Pancreas (tissue), 10 donors: ENCODE results near the gene KXD1. TPM values are rescaled to one million over a fixed set of nuclear protein-coding genes. Genes with fewer than 3 reads are reported as not detected.
"Not testable (repeated sequence)": the region's sequence is repeated elsewhere in the genome, so short reads cannot be mapped to it uniquely, and the experiment has no call there.

ENCODE experiments used
- ATAC-seq, 4 donors: fragments of 200-7000 bp; cut with Tn5 transposase; one replicate each; pipeline versions ENCODE4 v1.8.0 to v1.9.1; 2020; ENCODE audit warnings: mild to moderate bottlenecking in 4 of 4, moderate library complexity in 4 of 4
- DNase-seq, 6 donors: peaks; one replicate each; pipeline ENCODE4 v3.0.0-alpha.2; 2020
- FAIRE-seq: peaks from 2 replicates; lab custom pipeline; 2012; peaks lifted over from hg19 to GRCh38; lab: Jason Lieb, UNC
- H3K27ac ChIP-seq, 4 donors: fragments of 200-600 bp; sonication (generic); 1 replicate in 3 of 4; 2 replicates in 1 of 4; pipeline versions ENCODE4 v1.5.0 to v1.8.0; 2020
- H3K27me3 ChIP-seq, 4 donors: fragments of 200-600 bp; one replicate each; pipeline ENCODE4 v1.8.0; 2021
- H3K36me3 ChIP-seq, 3 donors: fragments of 200-600 bp; sonication (generic) in 1 of 3; one replicate each; pipeline versions ENCODE4 v1.5.0 to v1.8.0; 2020 to 2021
- H3K4me1 ChIP-seq, 3 donors: fragments of 200-600 bp; one replicate each; pipeline ENCODE4 v1.8.0; 2021
- H3K4me3 ChIP-seq, 4 donors: fragments of 200-600 bp; sonication (generic) in 2 of 4; one replicate each; pipeline versions ENCODE4 v1.5.0 to v1.8.0; 2020 to 2021
- H3K9me3 ChIP-seq, 4 donors: fragments of 200-600 bp; one replicate each; pipeline ENCODE4 v1.8.0; 2021
- WGBS, 2 donors: extraction: QIAGEN DNeasy Blood & Tissue Kit; methylation state at CpG; one replicate each; pipeline ENCODE4 v1.1.7; 2013; 5-methylcytosine and 5-hydroxymethylcytosine counted together
- intact Hi-C, 3 donors: fragments of 100-400 bp; cut with DNase I; formaldehyde crosslinking; loops; one replicate each; pipeline versions ENCODE4 v1.11.1 to v1.14.2; 2022
- polyA plus RNA-seq, 2 donors: library from polyadenylated mRNA; stranded (reverse); fragments of 200-250 nt; gene quantifications; one replicate each; pipeline ENCODE4 v1.2.3, GENCODE V29; 2013
- total RNA-seq, 6 donors: library from RNA; stranded (reverse); fragmentation: NEBNext Ultra II Directional in 4 of 6; extraction: Animal tissue kit (Norgen Biotek cat#: 25700) in 4 of 6; gene quantifications; one replicate each; pipeline versions ENCODE4 v1.2.1 to v1.2.4, GENCODE V29; 2021 to 2023
- TF ChIP-seq, protein P1 (sequence below), 4 donors: fragments of 200-600 bp; sonication (generic) in 3 of 4; IDR thresholded peaks; one replicate each; pipeline versions ENCODE4 v1.5.0 to v1.8.0; 2021; ENCODE audit warnings: antibody characterized with exemption in 4 of 4
- donor health status: healthy with polysubstance abuse.
- donor health status: DM: no; HTN: no; CAD: no; lungs with moderate emphysema.
- donor health status: DM: no; HTN: no; CAD: no.
- donor health status: control.
- donor health status: control.
- donor health status: Bipolar disorder and iron deficiency.
- donor health status: DM: yes; HTN: yes; CAD: no.
- donor health status: DM: no; HTN: no; CAD: no.
- donor health status: DM: no; HTN: no; CAD: no.
- donor health status: DM: yes; HTN: yes; CAD: no.

The KXD1 gene
- total and polyA plus RNA-seq, 8 donors, result 33.4 to 66.9 (median 42.2) TPM

DNA sequence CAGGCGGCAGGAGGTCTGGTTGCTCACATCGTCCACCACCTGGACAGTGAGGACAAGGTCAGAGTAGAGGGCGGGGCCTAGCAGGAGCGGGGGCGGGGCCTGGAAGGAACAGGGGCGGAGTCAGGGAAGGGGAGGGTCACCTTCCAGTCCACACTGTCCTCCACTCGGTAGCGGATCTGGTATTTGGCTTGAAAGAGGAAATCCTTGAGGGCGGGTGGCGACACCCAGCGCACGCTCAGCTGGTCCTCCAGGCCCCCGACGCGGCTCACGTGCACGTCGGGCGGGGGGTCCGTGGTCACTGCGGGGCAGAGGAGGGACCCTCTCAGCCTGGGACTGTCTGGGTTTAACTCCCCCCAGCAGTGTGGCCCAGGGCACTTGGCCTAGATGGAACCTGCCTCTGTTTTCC is 39.1 kb downstream of the KXD1 start:
- no peak overlapping the region for H3K27ac ChIP-seq
- intact Hi-C loops, result loop anchor here in 1 of 3 donors (5.0 kb wide), 1 partner anchor 251 kb away; no protein-coding TSS in a partner anchor
- peak; percentile 56 to 91 (median 74) for DNase-seq
- no peak overlapping the region for H3K4me3 ChIP-seq
- 1 to 8% methylated on average over 20 to 21 of the region's 21 CpGs for WGBS, 2 donors
- no peaks in the 10 kb centered on the region for H3K9me3 ChIP-seq
- no peaks in the 10 kb centered on the region for H3K27me3 ChIP-seq
- H3K36me3 ChIP-seq, result no peaks in the 10 kb centered on the region
- peaks cover 0 to 10% (median 8%) of the 10 kb centered on the region in 3 donors for H3K4me1 ChIP-seq
- no peak for FAIRE-seq
- peak; percentile 53 to 85 (median 80) for ATAC-seq
- TF ChIP-seq, protein P1, sequence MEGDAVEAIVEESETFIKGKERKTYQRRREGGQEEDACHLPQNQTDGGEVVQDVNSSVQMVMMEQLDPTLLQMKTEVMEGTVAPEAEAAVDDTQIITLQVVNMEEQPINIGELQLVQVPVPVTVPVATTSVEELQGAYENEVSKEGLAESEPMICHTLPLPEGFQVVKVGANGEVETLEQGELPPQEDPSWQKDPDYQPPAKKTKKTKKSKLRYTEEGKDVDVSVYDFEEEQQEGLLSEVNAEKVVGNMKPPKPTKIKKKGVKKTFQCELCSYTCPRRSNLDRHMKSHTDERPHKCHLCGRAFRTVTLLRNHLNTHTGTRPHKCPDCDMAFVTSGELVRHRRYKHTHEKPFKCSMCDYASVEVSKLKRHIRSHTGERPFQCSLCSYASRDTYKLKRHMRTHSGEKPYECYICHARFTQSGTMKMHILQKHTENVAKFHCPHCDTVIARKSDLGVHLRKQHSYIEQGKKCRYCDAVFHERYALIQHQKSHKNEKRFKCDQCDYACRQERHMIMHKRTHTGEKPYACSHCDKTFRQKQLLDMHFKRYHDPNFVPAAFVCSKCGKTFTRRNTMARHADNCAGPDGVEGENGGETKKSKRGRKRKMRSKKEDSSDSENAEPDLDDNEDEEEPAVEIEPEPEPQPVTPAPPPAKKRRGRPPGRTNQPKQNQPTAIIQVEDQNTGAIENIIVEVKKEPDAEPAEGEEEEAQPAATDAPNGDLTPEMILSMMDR (IDR thresholded peaks at IDR 0.05), result no peak

DNA sequence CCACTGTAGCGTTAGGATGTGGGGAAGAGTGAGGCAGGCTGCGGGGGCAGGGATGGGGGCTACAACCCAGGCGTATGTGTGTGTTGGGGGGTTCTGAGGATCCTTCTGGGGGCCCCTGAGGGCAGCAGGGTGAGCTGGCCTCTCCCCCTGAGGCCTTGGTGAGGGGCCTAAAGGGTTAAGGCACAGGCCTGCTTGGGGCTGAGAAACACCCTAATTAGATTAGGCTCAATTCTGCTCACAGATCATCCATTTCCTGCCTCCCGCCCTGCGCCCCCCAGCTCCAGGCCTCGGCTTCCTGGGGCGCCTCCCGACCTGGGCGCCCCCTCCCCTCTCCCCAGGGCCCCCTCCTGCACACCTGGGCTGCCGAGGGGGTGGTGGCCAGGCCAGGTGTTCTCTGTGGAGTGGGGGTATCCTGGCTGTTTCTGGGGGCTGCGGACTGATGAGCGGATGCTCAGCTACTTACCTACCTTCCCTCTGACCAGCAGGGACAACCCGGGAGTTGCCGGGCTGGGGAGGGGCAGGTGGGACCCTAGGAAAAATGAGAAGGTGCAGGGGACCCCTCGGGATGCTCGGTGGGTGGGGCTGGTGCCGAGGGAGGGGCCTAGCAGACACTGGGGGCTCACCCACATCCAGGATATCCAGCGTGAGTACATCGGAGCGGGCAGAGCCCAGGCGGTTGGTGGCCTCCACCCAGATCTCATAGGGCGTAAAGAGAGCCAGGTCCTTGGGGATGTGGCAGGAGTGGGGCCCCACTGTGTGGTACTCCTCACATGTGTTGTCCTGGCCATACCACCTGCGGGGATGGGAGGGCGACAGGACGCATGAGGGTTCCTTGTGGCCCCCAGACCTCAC is 40.4 kb downstream of the KXD1 start:
- H3K36me3 ChIP-seq, result no peaks in the 10 kb centered on the region
- TF ChIP-seq, protein P1 (IDR thresholded peaks at IDR 0.05), result no peak
- WGBS, 2 donors, result 35 to 45% methylated on average over 21 to 25 of the region's 25 CpGs
- intact Hi-C loops, result loop anchor here in 1 of 3 donors (5.0 kb wide), 1 partner anchor 249 kb away; no protein-coding TSS in a partner anchor
- H3K4me3 ChIP-seq, result no peak overlapping the region
- peaks cover 0 to 10% (median 8%) of the 10 kb centered on the region in 3 donors for H3K4me1 ChIP-seq
- H3K9me3 ChIP-seq, result no peaks in the 10 kb centered on the region
- no peak overlapping the region for H3K27ac ChIP-seq
- DNase-seq, result peak in 1 of 6 donors; percentile 52
- H3K27me3 ChIP-seq, result no peaks in the 10 kb centered on the region
- FAIRE-seq, result no peak
- no peak for ATAC-seq

DNA sequence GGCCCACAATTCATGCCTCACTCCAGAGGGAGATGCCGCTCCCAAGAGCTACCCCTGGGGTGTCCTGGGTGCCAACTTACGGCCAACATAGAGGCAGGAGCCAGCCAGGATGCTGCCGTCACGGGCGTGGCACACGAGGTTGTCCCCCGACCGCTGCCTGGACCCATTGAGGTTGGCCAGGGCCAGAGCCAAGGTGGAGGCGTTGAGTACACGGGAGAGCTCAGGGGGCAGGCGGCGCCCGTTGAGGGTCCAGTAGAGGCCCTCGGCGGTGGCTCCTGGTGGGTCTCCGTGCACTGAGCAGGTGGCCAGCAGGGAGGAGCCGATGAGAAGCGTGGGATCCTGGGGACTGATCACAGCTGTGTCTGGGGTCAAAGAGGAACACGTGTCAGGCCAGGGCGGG is 41.8 kb downstream of the KXD1 start:
- intact Hi-C loops, result loop anchor here in 1 of 3 donors (5.0 kb wide), 1 partner anchor 248 kb away; no protein-coding TSS in a partner anchor
- no peaks in the 10 kb centered on the region for H3K36me3 ChIP-seq
- no peak overlapping the region for H3K27ac ChIP-seq
- peak in 1 of 6 donors; percentile 58 for DNase-seq
- peaks cover 0 to 10% (median 0%) of the 10 kb centered on the region in 4 donors for H3K27me3 ChIP-seq
- no peak overlapping the region for H3K4me3 ChIP-seq
- TF ChIP-seq, protein P1 (IDR thresholded peaks at IDR 0.05), result no peak
- no peak for ATAC-seq
- no peaks in the 10 kb centered on the region for H3K9me3 ChIP-seq
- WGBS, 2 donors, result 62 to 73% methylated on average over 20 of the region's 20 CpGs
- peaks cover 0 to 9% (median 6%) of the 10 kb centered on the region in 3 donors for H3K4me1 ChIP-seq
- no peak for FAIRE-seq

DNA sequence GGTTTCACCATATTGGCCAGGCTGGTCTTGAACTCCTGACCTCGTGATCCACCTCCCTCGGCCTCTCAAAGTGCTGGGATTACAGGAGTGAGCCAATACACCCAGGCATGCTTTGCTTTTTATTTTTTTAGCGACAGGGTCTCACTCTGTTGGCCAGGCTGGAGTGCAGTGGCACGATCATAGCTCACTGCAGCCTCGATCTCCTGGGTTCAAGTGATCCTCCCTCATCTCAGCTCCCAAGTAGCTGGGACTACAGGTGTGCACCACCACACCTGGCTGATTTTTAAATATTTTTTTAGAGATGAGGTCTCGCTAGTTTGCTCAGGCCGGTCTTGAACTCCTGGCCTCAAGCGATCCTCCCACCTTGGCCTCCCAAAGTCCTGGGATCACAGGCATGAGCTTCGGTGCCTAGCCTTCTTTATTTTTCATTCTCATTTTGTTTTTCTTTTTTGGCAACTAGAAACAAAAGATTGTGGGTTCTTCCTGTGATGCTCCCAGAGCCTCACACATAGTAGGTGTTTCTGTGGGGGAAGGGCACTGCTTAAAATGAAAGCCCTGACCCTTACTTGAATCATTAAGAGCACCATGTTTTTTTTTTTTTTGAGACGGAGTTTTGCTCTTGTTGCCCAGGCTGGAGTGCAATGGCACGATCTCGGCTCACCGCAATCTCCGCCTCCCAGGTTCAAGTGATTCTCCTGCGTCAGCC is 43.2 kb downstream of the KXD1 start:
- H3K36me3 ChIP-seq, H3K27ac ChIP-seq, FAIRE-seq, H3K4me3 ChIP-seq, H3K4me1 ChIP-seq, intact Hi-C loops, H3K9me3 ChIP-seq, ATAC-seq, DNase-seq, H3K27me3 ChIP-seq: not testable (repeated sequence)
- 87 to 88% methylated on average over 15 of the region's 15 CpGs for WGBS, 2 donors

DNA sequence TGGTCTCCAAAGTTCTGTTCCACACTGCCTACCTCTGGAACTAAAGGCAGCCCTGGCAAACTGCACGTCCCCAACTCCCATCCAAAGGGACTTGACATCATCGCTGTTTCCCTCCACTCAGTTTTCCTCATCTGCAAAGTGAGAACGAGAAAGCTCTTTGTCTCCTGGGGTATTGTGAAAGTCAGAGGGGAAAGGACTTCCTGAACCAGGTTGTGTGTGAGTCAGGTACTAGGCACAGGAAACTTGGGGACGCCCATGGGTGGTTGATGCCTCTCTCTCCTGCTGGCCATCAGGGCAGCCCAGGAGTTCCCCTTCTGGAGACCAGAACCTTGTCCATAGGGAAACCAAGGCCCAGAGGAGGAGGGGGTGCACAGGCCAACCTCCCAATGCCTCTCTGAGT is 44.2 kb downstream of the KXD1 start:
- ATAC-seq, result no peak
- TF ChIP-seq, protein P1 (IDR thresholded peaks at IDR 0.05), result no peak
- DNase-seq, result no peak
- Histone ChIP-seq H3K9me3 (no peaks in the 10 kb centered on the region), H3K36me3 (no peaks in the 10 kb centered on the region), H3K27ac (no peak overlapping the region), H3K27me3 (peaks cover 0 to 10% (median 3%) of the 10 kb centered on the region in 4 donors), H3K4me1 (no peaks in the 10 kb centered on the region), H3K4me3 (no peak overlapping the region)
- intact Hi-C loops, result no loop called here
- FAIRE-seq, result no peak
- 79 to 90% methylated on average over 4 of the region's 4 CpGs for WGBS, 2 donors
